Measurements from ENCODE around the gene TOP3A.

DNA sequence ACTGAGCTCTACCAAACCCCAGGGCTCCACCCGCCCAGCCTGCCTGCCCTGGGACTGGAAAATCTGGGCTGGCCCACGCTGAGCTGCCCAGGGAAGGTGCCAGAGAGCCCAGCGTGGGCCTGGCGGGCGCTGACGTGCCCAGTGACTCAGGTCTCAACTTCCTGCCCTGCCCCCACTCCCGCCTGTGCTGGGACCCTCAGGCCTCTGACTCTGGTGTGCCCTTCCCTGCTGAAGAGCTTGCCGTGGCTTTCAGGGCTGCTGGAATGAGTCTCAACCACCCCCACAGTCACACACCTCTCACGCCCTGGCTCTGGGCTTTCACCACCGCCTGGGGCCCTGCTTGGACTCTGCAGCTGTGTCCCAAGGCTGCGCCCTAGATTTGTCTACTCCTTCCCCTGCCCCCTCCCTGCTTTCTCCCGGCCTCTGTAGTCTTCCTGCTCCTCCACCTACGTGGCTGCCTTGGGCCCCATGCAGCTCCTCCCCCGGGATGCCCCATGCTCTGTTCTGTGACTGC lies 79.0 kb downstream of the TOP3A start:
- TF ChIP-seq, protein P1, sequence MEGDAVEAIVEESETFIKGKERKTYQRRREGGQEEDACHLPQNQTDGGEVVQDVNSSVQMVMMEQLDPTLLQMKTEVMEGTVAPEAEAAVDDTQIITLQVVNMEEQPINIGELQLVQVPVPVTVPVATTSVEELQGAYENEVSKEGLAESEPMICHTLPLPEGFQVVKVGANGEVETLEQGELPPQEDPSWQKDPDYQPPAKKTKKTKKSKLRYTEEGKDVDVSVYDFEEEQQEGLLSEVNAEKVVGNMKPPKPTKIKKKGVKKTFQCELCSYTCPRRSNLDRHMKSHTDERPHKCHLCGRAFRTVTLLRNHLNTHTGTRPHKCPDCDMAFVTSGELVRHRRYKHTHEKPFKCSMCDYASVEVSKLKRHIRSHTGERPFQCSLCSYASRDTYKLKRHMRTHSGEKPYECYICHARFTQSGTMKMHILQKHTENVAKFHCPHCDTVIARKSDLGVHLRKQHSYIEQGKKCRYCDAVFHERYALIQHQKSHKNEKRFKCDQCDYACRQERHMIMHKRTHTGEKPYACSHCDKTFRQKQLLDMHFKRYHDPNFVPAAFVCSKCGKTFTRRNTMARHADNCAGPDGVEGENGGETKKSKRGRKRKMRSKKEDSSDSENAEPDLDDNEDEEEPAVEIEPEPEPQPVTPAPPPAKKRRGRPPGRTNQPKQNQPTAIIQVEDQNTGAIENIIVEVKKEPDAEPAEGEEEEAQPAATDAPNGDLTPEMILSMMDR (IDR thresholded peaks at IDR 0.05) = no peak
- TF ChIP-seq EP300 (IDR thresholded peaks at IDR 0.05) = no peak
